Measurements from ENCODE around the gene GTPBP6. TPM values are rescaled to one million over a fixed set of nuclear protein-coding genes. Genes with fewer than 3 reads are reported as not detected.

Gene GTPBP6
- total and polyA plus RNA-seq, 2 donors (not counting 3 experiments of a cell fraction or from before 2014, with no cell fraction given): 39.1 to 63.5 TPM

DNA sequence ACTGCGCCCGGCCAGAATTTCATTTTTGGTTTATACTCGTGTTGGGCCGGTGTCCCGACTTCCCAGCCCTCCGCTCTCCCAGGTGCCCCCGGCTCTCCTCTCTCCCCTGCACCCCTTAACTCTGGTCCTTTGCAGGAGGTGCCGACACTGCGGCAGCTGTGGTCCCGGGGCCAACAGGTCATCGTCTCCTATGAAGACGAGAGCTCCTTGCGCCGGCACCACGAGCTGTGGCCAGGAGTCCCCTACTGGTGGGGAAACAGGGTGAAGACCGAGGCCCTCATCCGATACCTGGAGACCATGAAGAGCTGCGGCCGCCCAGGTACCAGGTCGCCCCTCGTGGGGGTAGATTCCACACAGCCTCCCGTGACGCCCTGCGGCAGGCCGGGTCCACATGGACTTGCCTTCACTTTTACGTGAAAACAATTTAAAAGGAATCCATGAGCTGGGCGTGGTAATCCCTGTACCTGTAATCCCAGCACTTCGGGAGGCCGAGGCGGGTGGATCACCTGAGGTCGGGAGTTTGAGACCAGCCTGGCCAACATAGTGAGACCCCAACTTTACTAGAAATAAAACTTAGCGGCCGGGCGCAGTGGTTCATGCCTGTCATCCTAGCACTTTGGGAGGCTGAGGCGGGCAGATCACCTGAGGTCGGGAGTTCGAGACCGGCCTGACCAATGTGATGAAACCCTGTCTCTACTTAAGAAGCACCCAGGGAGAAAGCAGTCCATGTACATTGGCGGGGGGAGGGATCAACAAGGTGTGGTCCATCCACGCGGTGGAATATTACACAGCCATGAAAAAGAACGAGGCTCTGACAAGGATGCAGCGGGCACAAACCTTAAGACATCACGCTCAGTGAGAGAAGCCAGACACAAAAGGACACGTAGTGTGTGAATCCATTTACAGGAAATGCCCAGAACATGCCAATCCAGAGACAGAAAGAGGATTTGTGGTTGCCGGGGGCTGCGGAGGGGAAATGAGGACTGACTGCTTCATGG, 25.4 kb downstream of the GTPBP6 start:
- Histone ChIP-seq H3K9ac (replicated peaks; ENCODE audit: extremely low read depth, insufficient read depth, low read length) (no peak overlapping the region), H3K27ac (ENCODE audit: insufficient read depth, low read depth, low read length) (no peak overlapping the region), H3K4me3 (replicated peaks in 1 of 3; ENCODE audit: insufficient read depth in 1 of 3, low read depth in 1 of 3, low read length in 3 of 3) (no peak overlapping the region), H3K9me1 (replicated peaks; ENCODE audit: control insufficient read depth, extremely low read depth, insufficient read depth, low read length) (no peaks in the 10 kb centered on the region), H4K20me1 (replicated peaks; ENCODE audit: control insufficient read depth, extremely low read depth, insufficient read depth, low read length) (no peaks in the 10 kb centered on the region), H3K27me3 (ENCODE audit: control insufficient read depth in 2 of 2, insufficient read depth in 2 of 2, low read length in 2 of 2) (no peaks in the 10 kb centered on the region), H3K79me2 (ENCODE audit: control insufficient read depth, insufficient read depth, low read length) (no peaks in the 10 kb centered on the region), H3K36me3 (ENCODE audit: control insufficient read depth in 2 of 2, extremely low read depth in 1 of 2, insufficient read depth in 2 of 2, low read length in 2 of 2) (peaks cover 0 to 3% of the 10 kb centered on the region in 2 experiments), H3K4me2 (ENCODE audit: insufficient read depth, low read length) (no peak overlapping the region), H2AFZ (ENCODE audit: low read depth, low read length) (no peak overlapping the region), H3K9me3 (replicated peaks; ENCODE audit: control insufficient read depth, insufficient read depth, low read length) (no peaks in the 10 kb centered on the region), H3K4me1 (ENCODE audit: control insufficient read depth, extremely low read depth, insufficient read depth, low read length) (no peaks in the 10 kb centered on the region)
- POLR2A ChIA-PET: no interaction called here
- dilution Hi-C loops (cut with MboI; ENCODE audit: extremely low pct_ligation_motif_present, low sequenced_read_pairs) (no loop called here), intact Hi-C loops (cut with micrococcal nuclease) (no loop called here)
- no peak for FAIRE-seq
- no TSS peak for BruUV-seq (replicated peaks)
- DNase-seq (ENCODE audit: low read depth, low spot score): no peak
- CTCF ChIA-PET: no interaction called here
- TF ChIP-seq FOS (IDR thresholded peaks at IDR 0.05; ENCODE audit: borderline replicate concordance, insufficient read depth, low read length) (no peak), EZH2 (IDR thresholded peaks at IDR 0.05; ENCODE audit: borderline replicate concordance, low read depth, low read length, severe bottlenecking) (no peak), POLR2A (IDR thresholded peaks at IDR 0.05; ENCODE audit: low read depth, low read length) (no peak), CTCF (IDR thresholded peaks at IDR 0.05; ENCODE audit: extremely low read depth in 1 of 2, insufficient read depth in 1 of 2, low read depth in 1 of 2, low read length in 2 of 2) (no peak), MAX (IDR thresholded peaks at IDR 0.05; ENCODE audit: insufficient read depth, insufficient read length) (no peak), JUN (IDR thresholded peaks at IDR 0.05; ENCODE audit: borderline replicate concordance, insufficient read depth, insufficient read length, low read depth) (no peak), POLR2AphosphoS5 (IDR thresholded peaks at IDR 0.05; ENCODE audit: insufficient read depth, low read depth, low read length) (no peak), MYC (IDR thresholded peaks at IDR 0.05; ENCODE audit: low read depth, low read length) (no peak), GATA2 (IDR thresholded peaks at IDR 0.05; ENCODE audit: insufficient read depth, insufficient read length, low read depth, low read length) (no peak)
